HG03432 (cell line): ENCODE results near the gene JAZF1.
"Not testable (repeated sequence)": the region's sequence is repeated elsewhere in the genome, so short reads cannot be mapped to it uniquely, and the experiment has no call there.

Source experiments
- ATAC-seq: cut with Tn5 transposase; IDR thresholded peaks from one replicate; pipeline ENCODE4 v1.9.1; 2021; ENCODE audit warnings: mild to moderate bottlenecking, moderate library complexity; ENCODE audit not compliant: unreplicated experiment

JAZF1 gene

GRCh38 chr7:28017372-28017771 lies 163.2 kb downstream of the JAZF1 start:
- no peak for ATAC-seq

- no peak for ATAC-seq
Measured at GRCh38 chr7:28016297-28016696, 164.3 kb downstream of the JAZF1 start.

- ATAC-seq: no peak
Measured at GRCh38 chr7:28015169-28015568, 165.4 kb downstream of the JAZF1 start.

GRCh38 chr7:28014340-28014739 lies 166.3 kb downstream of the JAZF1 start:
- not testable (repeated sequence) for ATAC-seq

GRCh38 chr7:28013441-28013840 lies 167.2 kb downstream of the JAZF1 start:
- ATAC-seq: no peak

GRCh38 chr7:28013019-28013418 lies 167.6 kb downstream of the JAZF1 start:
- ATAC-seq: no peak

GRCh38 chr7:28008911-28009310 lies 171.7 kb downstream of the JAZF1 start:
- ATAC-seq: no peak

- no peak for ATAC-seq
Measured at GRCh38 chr7:28008171-28008570, 172.4 kb downstream of the JAZF1 start.

GRCh38 chr7:28006491-28006890 lies 174.1 kb downstream of the JAZF1 start:
- no peak for ATAC-seq

GRCh38 chr7:28005847-28006231 lies 174.8 kb downstream of the JAZF1 start:
- no peak for ATAC-seq

- no peak for ATAC-seq
Measured at GRCh38 chr7:28005075-28005846, 175.3 kb downstream of the JAZF1 start.

GRCh38 chr7:28003408-28003807 lies 177.2 kb downstream of the JAZF1 start:
- ATAC-seq: no peak

- no peak for ATAC-seq
Measured at GRCh38 chr7:28002638-28003037, 178.0 kb downstream of the JAZF1 start.

GRCh38 chr7:28001896-28002295 lies 178.7 kb downstream of the JAZF1 start:
- no peak for ATAC-seq

GRCh38 chr7:27999829-28000228 lies 180.8 kb downstream of the JAZF1 start:
- ATAC-seq: no peak

- no peak for ATAC-seq
Measured at GRCh38 chr7:27998382-27998781, 182.2 kb downstream of the JAZF1 start.

GRCh38 chr7:27997188-27997707 lies 183.3 kb downstream of the JAZF1 start:
- ATAC-seq: no peak

- no peak for ATAC-seq
Measured at GRCh38 chr7:27996141-27996540, 184.5 kb downstream of the JAZF1 start.

GRCh38 chr7:27995228-27995627 lies 185.4 kb downstream of the JAZF1 start:
- no peak for ATAC-seq

- ATAC-seq: no peak
Measured at GRCh38 chr7:27994639-27995038, 186.0 kb downstream of the JAZF1 start.

GRCh38 chr7:27992755-27993493 lies 187.7 kb downstream of the JAZF1 start:
- no peak for ATAC-seq

GRCh38 chr7:27992097-27992496 lies 188.5 kb downstream of the JAZF1 start:
- ATAC-seq: no peak
